GM06990 (cell line): ENCODE data around the gene RAB36.

Experiments used
- DNase-seq: peaks from one replicate; pipeline ENCODE4 v3.0.0-alpha.2; 2011; ENCODE audit not compliant: insufficient read length; ENCODE audit errors: extremely low read depth
- H3K27me3 ChIP-seq: replicated peaks from 2 replicates; pipeline ENCODE4 v1.6.0; 2011; ENCODE audit warnings: low read length; ENCODE audit not compliant: control insufficient read depth, insufficient read depth
- H3K36me3 ChIP-seq: 2 replicates; pipeline ENCODE4 v1.5.1; 2011; ENCODE audit warnings: low read length; ENCODE audit not compliant: control insufficient read depth, insufficient read depth
- H3K4me3 ChIP-seq: replicated peaks from 2 replicates; pipeline ENCODE4 v1.5.1; 2011; ENCODE audit warnings: low read depth, mild to moderate bottlenecking, control low read depth, low read length
- TF ChIP-seq, protein P1 (sequence below): IDR thresholded peaks from 2 replicates; pipeline ENCODE4 v1.5.1; 2011; ENCODE audit warnings: low read length, control low read depth, mild to moderate bottlenecking, inconsistent platforms; ENCODE audit not compliant: insufficient read depth, poor library complexity, severe bottlenecking

The RAB36 gene

DNA sequence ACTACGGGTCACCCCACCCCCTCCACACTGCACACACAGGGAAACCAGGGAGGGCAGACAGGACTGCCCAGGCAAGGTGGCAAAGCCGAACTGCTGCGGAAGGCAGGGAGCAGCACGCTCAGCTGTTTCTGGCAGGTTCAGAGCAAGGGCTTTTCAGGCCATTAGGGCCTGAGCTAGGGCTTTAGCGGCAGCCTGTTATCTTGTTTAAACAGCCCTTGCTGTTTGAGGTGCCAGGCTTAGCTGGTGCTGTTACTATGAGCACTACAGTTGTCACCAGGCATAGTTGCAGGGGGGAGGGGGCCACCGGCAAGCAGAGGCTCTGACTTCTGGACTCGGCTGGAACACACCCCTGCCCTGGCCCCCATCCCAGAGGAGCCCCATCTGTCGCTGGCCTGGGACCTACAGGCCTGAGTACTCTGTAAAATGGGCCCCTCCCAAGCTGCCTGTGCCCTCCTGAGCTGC lies 38.3 kb upstream of the RAB36 start:
- no peaks in the 10 kb centered on the region for H3K36me3 ChIP-seq
- TF ChIP-seq, protein P1, sequence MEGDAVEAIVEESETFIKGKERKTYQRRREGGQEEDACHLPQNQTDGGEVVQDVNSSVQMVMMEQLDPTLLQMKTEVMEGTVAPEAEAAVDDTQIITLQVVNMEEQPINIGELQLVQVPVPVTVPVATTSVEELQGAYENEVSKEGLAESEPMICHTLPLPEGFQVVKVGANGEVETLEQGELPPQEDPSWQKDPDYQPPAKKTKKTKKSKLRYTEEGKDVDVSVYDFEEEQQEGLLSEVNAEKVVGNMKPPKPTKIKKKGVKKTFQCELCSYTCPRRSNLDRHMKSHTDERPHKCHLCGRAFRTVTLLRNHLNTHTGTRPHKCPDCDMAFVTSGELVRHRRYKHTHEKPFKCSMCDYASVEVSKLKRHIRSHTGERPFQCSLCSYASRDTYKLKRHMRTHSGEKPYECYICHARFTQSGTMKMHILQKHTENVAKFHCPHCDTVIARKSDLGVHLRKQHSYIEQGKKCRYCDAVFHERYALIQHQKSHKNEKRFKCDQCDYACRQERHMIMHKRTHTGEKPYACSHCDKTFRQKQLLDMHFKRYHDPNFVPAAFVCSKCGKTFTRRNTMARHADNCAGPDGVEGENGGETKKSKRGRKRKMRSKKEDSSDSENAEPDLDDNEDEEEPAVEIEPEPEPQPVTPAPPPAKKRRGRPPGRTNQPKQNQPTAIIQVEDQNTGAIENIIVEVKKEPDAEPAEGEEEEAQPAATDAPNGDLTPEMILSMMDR, result no peak
- no peak overlapping the region for H3K4me3 ChIP-seq
- no peak for DNase-seq
- no peaks in the 10 kb centered on the region for H3K27me3 ChIP-seq

DNA sequence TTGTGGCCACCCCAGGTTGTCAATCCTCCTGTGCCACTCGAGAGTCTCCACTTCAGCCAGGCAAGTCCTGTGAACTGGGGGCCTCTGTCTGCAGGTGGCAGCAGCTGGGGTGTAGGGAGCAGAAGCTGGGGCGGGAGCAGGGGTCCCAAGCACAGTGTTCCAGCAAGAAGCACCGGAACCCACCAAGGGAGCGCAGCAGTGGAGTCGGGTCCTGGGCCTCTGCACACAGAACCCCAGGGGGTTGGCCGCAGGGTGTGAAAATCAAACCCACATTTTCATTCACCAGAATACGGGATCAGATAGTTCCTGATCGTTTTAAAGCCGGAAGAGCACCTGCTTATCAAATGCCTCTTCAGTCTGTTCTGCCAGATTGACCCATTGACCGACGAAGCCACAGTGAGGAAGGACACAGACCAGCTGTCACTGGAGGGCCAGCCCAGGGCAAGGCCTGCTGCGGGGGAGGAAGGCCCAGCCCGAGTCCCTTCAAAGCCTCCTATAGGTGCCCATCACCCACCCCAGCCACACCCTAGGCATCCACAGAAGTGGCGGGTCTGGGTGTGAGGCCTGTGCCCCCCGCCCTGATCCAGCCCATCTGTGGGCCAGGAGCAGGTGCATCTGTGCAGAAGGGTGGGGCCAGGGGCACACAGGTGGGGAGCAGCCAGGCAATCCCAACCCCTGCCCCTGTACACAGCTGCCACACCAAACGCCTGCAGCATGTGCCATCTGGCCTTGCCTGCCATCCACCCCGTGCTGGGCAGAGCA lies 37.6 kb upstream of the RAB36 start:
- no peak for DNase-seq
- Histone ChIP-seq H3K36me3 (no peaks in the 10 kb centered on the region), H3K4me3 (no peak overlapping the region), H3K27me3 (no peaks in the 10 kb centered on the region)
- TF ChIP-seq, protein P1, result no peak

DNA sequence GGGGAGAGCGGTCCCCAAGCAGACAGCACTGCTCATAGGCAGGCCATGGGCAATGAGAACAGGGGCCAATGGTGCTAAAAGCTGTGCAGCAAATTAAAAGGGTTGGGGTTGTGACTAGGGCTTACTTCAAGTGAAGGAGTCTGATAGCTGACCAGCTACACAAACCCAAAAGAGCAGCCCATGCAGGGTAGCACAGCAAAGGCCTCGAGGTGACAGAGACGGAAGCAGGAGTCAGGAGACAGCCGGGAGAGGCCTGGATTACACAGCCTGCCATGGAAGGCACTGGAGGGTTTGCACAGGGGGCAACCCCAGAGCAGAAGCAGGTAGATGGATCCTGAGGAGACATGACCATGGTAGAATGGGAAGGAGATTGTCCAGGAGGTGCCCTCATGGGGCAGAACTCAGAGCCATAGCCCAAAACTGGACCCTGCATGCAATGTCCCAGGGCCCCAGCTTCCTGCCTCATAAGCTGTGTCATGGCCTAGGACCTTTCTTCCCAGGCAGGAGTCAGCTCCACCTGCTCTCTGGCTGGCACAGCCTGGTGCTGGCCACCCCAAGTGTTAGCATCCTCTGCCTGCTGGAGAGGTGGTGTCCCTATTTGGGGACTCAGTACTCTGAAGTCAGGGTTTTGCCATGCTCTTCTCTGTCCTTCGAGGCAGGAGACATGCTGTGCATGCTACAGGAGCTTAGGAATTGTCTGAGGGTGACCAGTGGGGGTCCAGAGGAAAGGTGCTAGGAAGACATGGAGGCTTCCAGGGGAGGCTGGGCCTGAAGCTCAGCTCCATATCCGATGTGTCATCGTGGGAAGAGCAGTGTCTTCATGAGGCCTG lies 36.8 kb upstream of the RAB36 start:
- TF ChIP-seq, protein P1, result no peak
- Histone ChIP-seq H3K27me3 (no peaks in the 10 kb centered on the region), H3K4me3 (no peak overlapping the region), H3K36me3 (no peaks in the 10 kb centered on the region)
- DNase-seq, result no peak

DNA sequence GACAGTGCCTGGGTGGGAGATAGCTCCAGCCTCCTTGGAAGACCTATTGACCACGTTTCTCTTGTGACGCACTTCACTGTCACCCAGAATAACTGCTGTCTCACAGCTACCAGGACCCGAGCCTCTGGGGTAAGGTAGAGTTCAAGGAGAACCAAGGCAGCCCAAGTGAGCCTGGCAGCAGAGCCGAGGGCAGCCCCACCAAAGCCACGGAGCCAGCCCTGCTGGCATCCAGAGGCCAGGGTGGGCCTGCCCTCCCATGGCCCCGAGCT lies 36.3 kb upstream of the RAB36 start:
- Histone ChIP-seq H3K36me3 (no peaks in the 10 kb centered on the region), H3K27me3 (no peaks in the 10 kb centered on the region), H3K4me3 (no peak overlapping the region)
- no peak for DNase-seq
- TF ChIP-seq, protein P1, result no peak

DNA sequence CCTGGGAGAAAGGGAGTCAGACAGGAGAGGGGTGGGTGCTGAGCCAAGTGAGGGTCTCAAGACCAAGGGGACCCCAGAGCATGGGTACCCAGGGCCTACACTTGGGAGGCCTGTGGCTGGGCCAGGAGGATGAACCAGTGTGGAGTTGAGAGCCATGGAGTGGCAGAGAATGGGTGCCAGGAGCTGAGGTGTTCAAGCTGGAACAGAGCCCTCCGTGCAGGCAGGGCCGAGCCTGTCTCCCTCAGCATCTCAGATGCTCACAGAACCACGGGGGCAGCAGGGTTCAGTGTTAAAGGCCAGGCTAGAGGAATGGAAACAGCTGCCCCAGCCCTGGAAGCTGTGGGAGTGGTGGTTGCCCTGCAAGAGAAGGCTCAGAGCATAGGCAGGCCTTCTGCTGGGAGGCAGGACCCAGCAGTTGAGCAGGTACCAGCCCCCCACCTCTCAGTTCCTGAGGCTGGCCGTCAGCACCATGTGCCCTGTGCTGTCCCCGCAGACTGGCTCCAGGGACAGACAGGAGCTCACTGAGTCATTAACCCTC lies 35.8 kb upstream of the RAB36 start:
- no peak for DNase-seq
- TF ChIP-seq, protein P1, result no peak
- H3K4me3 ChIP-seq, result no peak overlapping the region
- H3K27me3 ChIP-seq, result no peaks in the 10 kb centered on the region
- no peaks in the 10 kb centered on the region for H3K36me3 ChIP-seq
